Lung (tissue), 12 donors: ENCODE measurements around the gene MYO5C. TPM values are rescaled to one million over a fixed set of nuclear protein-coding genes. Genes with fewer than 3 reads are reported as not detected.

Experiments used
- ATAC-seq: fragments of 200-7000 bp; cut with Tn5 transposase; one replicate; pipeline ENCODE4 v1.9.1; 2020; ENCODE audit warnings: moderate number of reproducible peaks; ENCODE audit not compliant: insufficient read depth, low FRiP score
- DNase-seq, 3 donors: peaks; one replicate each; pipeline ENCODE4 v3.0.0-alpha.2; 2013 to 2017
- H3K27ac ChIP-seq, 2 donors: one replicate each; pipeline ENCODE4 v1.5.1; 2013; ENCODE audit warnings: mild to moderate bottlenecking in 2 of 2, moderate library complexity in 2 of 2, control low read depth in 1 of 2, inconsistent platforms in 1 of 2, low read depth in 1 of 2, low read length in 1 of 2
- H3K27me3 ChIP-seq, 3 donors: one replicate each; pipeline ENCODE4 v1.5.1; 2013; ENCODE audit warnings: low read length in 2 of 3; ENCODE audit not compliant: control insufficient read depth in 3 of 3, insufficient read depth in 3 of 3
- H3K36me3 ChIP-seq, 4 donors: one replicate each; pipeline ENCODE4 v1.5.1; 2013; ENCODE audit warnings: low read length in 4 of 4, mild to moderate bottlenecking in 1 of 4, moderate library complexity in 1 of 4; ENCODE audit not compliant: control insufficient read depth in 4 of 4, insufficient read depth in 4 of 4
- H3K4me1 ChIP-seq, 5 donors: one replicate each; pipeline ENCODE4 v1.5.1; 2013; ENCODE audit warnings: low read length in 5 of 5, mild to moderate bottlenecking in 2 of 5, moderate library complexity in 1 of 5; ENCODE audit not compliant: control insufficient read depth in 5 of 5, insufficient read depth in 5 of 5
- H3K4me3 ChIP-seq: one replicate; pipeline ENCODE4 v1.5.1; 2013; ENCODE audit warnings: mild to moderate bottlenecking, control low read depth, moderate library complexity
- H3K9ac ChIP-seq, 2 donors: one replicate each; pipeline ENCODE4 v1.5.1; 2013; ENCODE audit warnings: low read length in 2 of 2, control low read depth in 1 of 2; ENCODE audit not compliant: insufficient read depth in 1 of 2
- H3K9me3 ChIP-seq, 4 donors: one replicate each; pipeline ENCODE4 v1.5.1; 2013; ENCODE audit warnings: low read length in 3 of 4, mild to moderate bottlenecking in 1 of 4, moderate library complexity in 1 of 4; ENCODE audit not compliant: control insufficient read depth in 4 of 4, insufficient read depth in 3 of 4
- CTCF ChIP-seq: IDR thresholded peaks from 2 replicates; pipeline ENCODE4 v1.5.1; 2012; ENCODE audit warnings: mild to moderate bottlenecking; ENCODE audit errors: control extremely low read depth, extremely low read depth
- WGBS, 2 donors: extraction: QIAGEN DNeasy Blood & Tissue Kit; methylation state at CpG; one replicate each; pipeline ENCODE4 v1.1.7; 2013; 5-methylcytosine and 5-hydroxymethylcytosine counted together
- polyA plus RNA-seq, 2 donors: library from polyadenylated mRNA; stranded (reverse); fragments of 200-250 nt; gene quantifications; one replicate each; pipeline ENCODE4 v1.2.1, GENCODE V29; 2013
- total RNA-seq, 2 donors: library from RNA; depleted of rRNA in 1 of 2; stranded (reverse); fragments of >200 nt in 1 of 2; gene quantifications; one replicate each; pipeline ENCODE4 v1.2.1, GENCODE V29; 2014 to 2021
- donor health status: control.
- donor health status: control.
- donor health status: Bipolar disorder and iron deficiency.
- donor health status: healthy.
- donor health status: DM: yes; HTN: yes; CAD: no.

Gene MYO5C
- total and polyA plus RNA-seq, 4 donors, result 11.1 to 70.1 (median 40.0) TPM

- ATAC-seq (no peak), DNase-seq (no peak)
- Histone ChIP-seq H3K27ac (no peak overlapping the region), H3K9ac (no peak overlapping the region), H3K4me1 (peaks cover 0 to 21% (median 8%) of the 10 kb centered on the region in 5 donors), H3K36me3 (no peaks in the 10 kb centered on the region), H3K9me3 (no peaks in the 10 kb centered on the region), H3K4me3 (no peak overlapping the region), H3K27me3 (peaks cover 0 to 13% (median 9%) of the 10 kb centered on the region in 3 donors)
- no peak for TF ChIP-seq CTCF
- 67 to 75% methylated on average over 4 of the region's 4 CpGs for WGBS, 2 donors
Measured at GRCh38 chr15:52290329-52290728, 5.3 kb downstream of the MYO5C start.

- 44 to 68% methylated on average over 4 of the region's 4 CpGs for WGBS, 2 donors
- no peak overlapping the region for H3K4me3 ChIP-seq
- no peak overlapping the region for H3K9ac ChIP-seq
- H3K27me3 ChIP-seq, result peaks cover 0 to 11% (median 5%) of the 10 kb centered on the region in 3 donors
- DNase-seq (no peak), ATAC-seq (peak; percentile 65)
- peaks cover 0 to 16% (median 2%) of the 10 kb centered on the region in 5 donors for H3K4me1 ChIP-seq
- peak overlapping the region in 1 of 2 donors; percentile 92 for H3K27ac ChIP-seq
- no peak for TF ChIP-seq CTCF
- no peaks in the 10 kb centered on the region for H3K9me3 ChIP-seq
- H3K36me3 ChIP-seq, result no peaks in the 10 kb centered on the region
Measured at GRCh38 chr15:52289629-52290081, 5.9 kb downstream of the MYO5C start.

- H3K9me3 ChIP-seq, result no peaks in the 10 kb centered on the region
- no peaks in the 10 kb centered on the region for H3K36me3 ChIP-seq
- ATAC-seq (no peak), DNase-seq (no peak)
- H3K4me3 ChIP-seq, result no peak overlapping the region
- no peak for TF ChIP-seq CTCF
- peak overlapping the region in 1 of 2 donors; percentile 92 for H3K27ac ChIP-seq
- no peak overlapping the region for H3K9ac ChIP-seq
- H3K4me1 ChIP-seq, result peaks cover 0 to 16% (median 0%) of the 10 kb centered on the region in 5 donors
- WGBS, 2 donors, result 74 to 94% methylated on average over 5 of the region's 5 CpGs
- H3K27me3 ChIP-seq, result peaks cover 0 to 5% (median 1%) of the 10 kb centered on the region in 3 donors
Measured at GRCh38 chr15:52288986-52289385, 6.6 kb downstream of the MYO5C start.
